ENCODE results near the gene NEDD4. TPM values are rescaled to one million over a fixed set of nuclear protein-coding genes. Genes with fewer than 3 reads are reported as not detected.
"Not testable (repeated sequence)": the region's sequence is repeated elsewhere in the genome, so short reads cannot be mapped to it uniquely, and the experiment has no call there.

NEDD4 gene
- total RNA-seq, 1 donor: 45.3 TPM

DNA sequence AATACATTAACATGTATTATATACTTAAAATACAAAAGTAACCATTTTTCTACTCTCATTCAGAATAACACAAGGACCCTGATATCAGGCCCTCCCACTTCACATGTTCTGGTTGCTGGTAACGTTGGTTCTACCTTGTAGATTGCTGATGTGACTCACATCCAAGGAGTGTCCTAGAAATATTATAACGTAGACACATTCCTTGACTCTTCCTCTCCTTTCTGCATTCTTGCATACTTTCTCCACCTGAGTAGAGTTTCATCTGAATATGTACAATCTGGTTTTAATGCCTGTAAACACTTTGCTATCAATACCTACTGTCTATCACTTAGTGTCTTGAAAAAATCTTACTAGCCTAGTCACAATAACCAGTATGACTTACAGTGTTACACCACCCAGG lies 35.0 kb upstream of the NEDD4 start:
- no peak overlapping the region for H3K4me3 ChIP-seq (ENCODE audit: low read depth, low read length)
- TF ChIP-seq, protein P1, sequence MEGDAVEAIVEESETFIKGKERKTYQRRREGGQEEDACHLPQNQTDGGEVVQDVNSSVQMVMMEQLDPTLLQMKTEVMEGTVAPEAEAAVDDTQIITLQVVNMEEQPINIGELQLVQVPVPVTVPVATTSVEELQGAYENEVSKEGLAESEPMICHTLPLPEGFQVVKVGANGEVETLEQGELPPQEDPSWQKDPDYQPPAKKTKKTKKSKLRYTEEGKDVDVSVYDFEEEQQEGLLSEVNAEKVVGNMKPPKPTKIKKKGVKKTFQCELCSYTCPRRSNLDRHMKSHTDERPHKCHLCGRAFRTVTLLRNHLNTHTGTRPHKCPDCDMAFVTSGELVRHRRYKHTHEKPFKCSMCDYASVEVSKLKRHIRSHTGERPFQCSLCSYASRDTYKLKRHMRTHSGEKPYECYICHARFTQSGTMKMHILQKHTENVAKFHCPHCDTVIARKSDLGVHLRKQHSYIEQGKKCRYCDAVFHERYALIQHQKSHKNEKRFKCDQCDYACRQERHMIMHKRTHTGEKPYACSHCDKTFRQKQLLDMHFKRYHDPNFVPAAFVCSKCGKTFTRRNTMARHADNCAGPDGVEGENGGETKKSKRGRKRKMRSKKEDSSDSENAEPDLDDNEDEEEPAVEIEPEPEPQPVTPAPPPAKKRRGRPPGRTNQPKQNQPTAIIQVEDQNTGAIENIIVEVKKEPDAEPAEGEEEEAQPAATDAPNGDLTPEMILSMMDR (IDR thresholded peaks at IDR 0.05; ENCODE audit: insufficient read depth, low read depth, low read length): no peak
- DNase-seq (ENCODE audit: low read depth): no peak

DNA sequence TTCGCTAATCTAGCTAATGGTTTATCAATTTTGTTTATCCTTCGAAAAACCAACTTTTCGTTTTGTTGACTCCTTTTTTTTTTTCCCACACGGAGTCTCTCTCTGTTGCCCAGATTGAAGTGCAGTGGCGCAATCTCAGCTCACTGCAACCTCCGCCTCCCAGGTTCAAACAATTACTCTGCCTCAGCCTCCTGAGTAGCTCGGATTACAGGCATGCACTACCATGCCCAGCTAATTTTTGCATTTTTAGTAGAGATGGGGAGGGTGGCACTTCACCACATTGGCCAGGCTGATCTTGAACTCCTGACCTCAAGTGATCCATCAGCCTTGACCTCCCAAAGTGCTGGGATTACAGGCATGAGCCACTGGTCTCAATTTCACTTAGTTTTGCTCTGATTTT lies 29.7 kb upstream of the NEDD4 start:
- DNase-seq (ENCODE audit: low read depth); H3K4me3 ChIP-seq (ENCODE audit: low read depth, low read length): not testable (repeated sequence)

DNA sequence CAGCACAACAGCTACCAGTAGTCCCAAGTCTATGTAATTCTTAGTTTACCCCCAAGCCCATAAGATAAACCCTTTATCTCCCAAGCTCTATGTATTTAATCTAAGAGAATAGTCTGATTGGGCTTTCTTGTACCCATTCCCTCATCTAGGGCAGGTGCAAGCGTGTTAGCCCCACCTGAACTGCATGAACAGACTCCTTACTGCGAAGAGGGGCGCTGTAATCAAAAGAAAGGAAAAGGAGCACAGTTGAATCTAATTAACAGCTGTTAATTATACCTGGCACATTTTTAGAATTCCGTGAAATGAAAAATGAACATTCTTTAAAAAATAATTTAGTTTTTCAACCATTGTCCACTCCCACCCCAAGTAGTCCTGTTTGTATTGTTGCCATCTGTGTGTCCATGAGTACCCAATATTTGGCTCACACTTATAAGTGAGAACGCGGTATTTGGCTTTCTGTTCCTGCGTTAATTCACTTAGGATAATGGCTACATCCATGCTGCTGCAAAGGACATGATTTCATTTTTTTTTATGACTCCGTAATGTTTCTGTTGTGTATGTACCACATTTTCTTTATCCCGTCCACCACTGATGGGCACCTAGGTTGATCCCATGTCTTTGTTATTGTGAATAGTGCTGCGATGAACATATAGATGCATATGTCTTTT lies 26.5 kb upstream of the NEDD4 start:
- no peak overlapping the region for H3K4me3 ChIP-seq (ENCODE audit: low read depth, low read length)
- DNase-seq (ENCODE audit: low read depth): no peak
- TF ChIP-seq, protein P1 (IDR thresholded peaks at IDR 0.05; ENCODE audit: insufficient read depth, low read depth, low read length): no peak

DNA sequence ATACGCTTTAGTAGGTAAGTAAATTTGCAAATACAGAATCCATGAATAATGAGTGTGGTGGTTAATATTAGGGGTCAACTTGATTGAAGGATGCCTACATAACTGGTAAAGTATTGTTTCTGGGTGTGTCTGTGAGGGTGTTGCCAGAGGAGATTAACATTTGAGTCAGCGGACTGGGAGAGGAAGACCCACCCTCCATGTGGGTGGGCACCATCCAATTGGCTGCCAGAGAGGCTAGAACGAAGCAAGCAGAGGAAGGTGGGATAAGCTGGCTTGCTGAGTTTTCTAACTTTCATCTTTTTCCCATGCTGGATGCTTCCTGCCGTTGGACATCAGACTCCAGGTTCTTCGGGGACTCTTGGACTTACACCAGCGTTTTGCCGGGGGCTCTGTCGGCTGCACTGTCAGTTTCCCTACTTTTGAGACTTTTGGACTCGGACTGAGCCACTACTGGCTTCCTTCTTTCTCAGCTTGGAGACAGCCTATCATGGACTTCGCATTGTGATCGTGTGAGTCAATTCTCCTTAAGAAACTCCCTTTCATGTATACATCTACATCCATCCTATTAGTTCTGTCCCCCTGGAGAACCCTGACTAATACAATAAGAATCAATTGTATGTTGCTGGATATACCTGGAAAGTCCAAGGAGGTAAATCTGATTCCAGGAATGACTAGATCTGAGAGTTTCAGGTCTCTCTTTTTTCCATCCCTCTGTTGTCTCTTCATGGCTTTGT lies 25.8 kb upstream of the NEDD4 start:
- DNase-seq (ENCODE audit: low read depth): no peak
- TF ChIP-seq, protein P1 (IDR thresholded peaks at IDR 0.05; ENCODE audit: insufficient read depth, low read depth, low read length): no peak
- H3K4me3 ChIP-seq (ENCODE audit: low read depth, low read length): peak overlapping the region; percentile 39

DNA sequence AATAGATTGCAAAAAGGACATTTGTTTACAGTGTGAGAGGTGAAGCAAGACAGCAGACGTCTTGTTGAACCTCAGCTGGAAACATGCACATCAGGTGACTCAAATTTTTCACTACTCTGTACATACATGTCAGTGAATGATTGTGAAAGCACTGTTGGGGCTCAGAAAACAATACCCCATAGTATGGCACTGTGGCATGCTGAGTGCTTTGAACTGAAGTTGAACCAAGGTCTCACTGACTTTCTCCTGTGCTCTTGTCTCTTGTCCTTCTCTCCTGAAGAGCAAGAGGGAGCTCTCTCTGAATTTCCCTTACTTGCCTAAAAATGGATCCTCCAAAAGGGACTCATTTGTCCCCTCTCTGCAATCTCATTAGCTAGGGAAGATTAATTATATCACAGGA lies 24.5 kb upstream of the NEDD4 start:
- TF ChIP-seq, protein P1 (IDR thresholded peaks at IDR 0.05; ENCODE audit: insufficient read depth, low read depth, low read length): peak; percentile 24
- DNase-seq (ENCODE audit: low read depth): no peak
- H3K4me3 ChIP-seq (ENCODE audit: low read depth, low read length): no peak overlapping the region

DNA sequence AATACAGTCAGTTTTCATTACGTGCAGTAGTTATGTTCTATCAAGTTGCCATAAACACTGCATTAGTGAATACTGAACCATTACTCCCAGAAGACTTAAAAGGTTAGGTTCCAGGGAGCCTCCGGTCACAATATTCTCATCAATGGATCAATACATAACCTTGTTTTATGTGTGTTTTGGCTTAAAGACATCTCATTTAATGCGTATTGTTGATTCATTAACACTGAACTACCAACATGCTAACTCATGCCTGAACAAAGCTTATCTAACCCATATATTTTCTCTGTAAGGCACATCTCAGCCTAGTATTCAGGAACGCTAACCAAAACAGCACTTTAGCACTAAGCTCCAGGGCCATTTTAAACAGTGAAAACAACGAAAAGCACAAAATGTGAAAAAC lies 24.1 kb upstream of the NEDD4 start:
- DNase-seq (ENCODE audit: low read depth): no peak
- TF ChIP-seq, protein P1 (IDR thresholded peaks at IDR 0.05; ENCODE audit: insufficient read depth, low read depth, low read length): no peak
- no peak overlapping the region for H3K4me3 ChIP-seq (ENCODE audit: low read depth, low read length)

DNA sequence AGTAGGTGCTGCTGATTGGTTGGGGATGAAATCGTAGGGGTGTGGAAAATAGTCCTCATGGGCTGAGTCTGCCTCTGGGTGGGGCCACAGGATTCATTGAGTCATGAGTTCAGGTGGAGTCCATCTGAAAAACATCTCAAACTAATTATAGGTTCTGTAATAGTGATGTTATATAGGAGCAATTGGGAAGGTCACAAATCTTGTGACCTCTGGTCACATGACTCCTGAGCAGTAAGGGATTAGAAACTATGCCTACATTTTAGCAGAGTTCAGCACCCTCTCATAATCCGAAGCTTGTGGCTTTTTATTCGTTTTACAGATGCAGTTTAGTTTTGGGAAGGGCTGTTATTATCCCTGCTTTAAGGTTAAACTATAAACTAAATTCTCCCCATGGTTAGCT lies 22.9 kb upstream of the NEDD4 start:
- TF ChIP-seq, protein P1 (IDR thresholded peaks at IDR 0.05; ENCODE audit: insufficient read depth, low read depth, low read length): no peak
- no peak for DNase-seq (ENCODE audit: low read depth)
- no peak overlapping the region for H3K4me3 ChIP-seq (ENCODE audit: low read depth, low read length)

Measured in fibroblast of villous mesenchyme (primary cell).